Gastrocnemius medialis (tissue), 4 donors: Measurements from ENCODE around the gene NRSN1. TPM values are rescaled to one million over a fixed set of nuclear protein-coding genes. Genes with fewer than 3 reads are reported as not detected.

Experiments
- ATAC-seq, 2 donors: fragments of 150-250 bp; one replicate each; pipeline ENCODE4 v1.9.1; 2016
- DNase-seq, 2 donors: peaks; one replicate each; pipeline ENCODE4 v3.0.0-alpha.2; 2019
- H3K27ac ChIP-seq, 4 donors: fragments of 200-600 bp; sonication (generic); 1 replicate in 1 of 4; 2 replicates in 3 of 4; pipeline ENCODE4 v1.5.1; 2016 to 2018; ENCODE audit warnings: mild to moderate bottlenecking in 2 of 4, moderate library complexity in 1 of 4
- H3K27me3 ChIP-seq, 3 donors: fragments of 200-600 bp; sonication (generic) in 2 of 3; 1 replicate in 1 of 3; 2 replicates in 2 of 3; pipeline versions ENCODE4 v1.5.1 to v1.6.0; 2016 to 2019; ENCODE audit warnings: mild to moderate bottlenecking in 1 of 3, moderate library complexity in 1 of 3
- H3K36me3 ChIP-seq, 2 donors: fragments of 200-600 bp; sonication (generic) in 1 of 2; one replicate each; pipeline ENCODE4 v1.5.1; 2017 to 2018
- H3K4me1 ChIP-seq, 2 donors: fragments of 200-600 bp; sonication (generic) in 1 of 2; one replicate each; pipeline ENCODE4 v1.5.1; 2016 to 2017; ENCODE audit warnings: mild to moderate bottlenecking in 2 of 2
- H3K4me3 ChIP-seq, 4 donors: fragments of 200-600 bp; sonication (generic) in 3 of 4; 1 replicate in 1 of 4; 2 replicates in 3 of 4; pipeline ENCODE4 v1.5.1; 2016 to 2019; ENCODE audit warnings: mild to moderate bottlenecking in 2 of 4
- H3K9me3 ChIP-seq, 3 donors: fragments of 200-600 bp; sonication (generic) in 2 of 3; 1 replicate in 1 of 3; 2 replicates in 2 of 3; pipeline ENCODE4 v1.5.1; 2016 to 2019
- POLR2A ChIP-seq, 2 donors: fragments of 450-650 bp; IDR thresholded peaks; one replicate each; pipeline ENCODE4 v1.6.1; 2017; ENCODE audit warnings: antibody characterized with exemption in 2 of 2, mild to moderate bottlenecking in 2 of 2, moderate library complexity in 2 of 2
- in situ Hi-C, 4 donors: fragments of 200-750 bp; cut with MboI; loops; one replicate each; pipeline versions ENCODE4 v1.15.0 to v1.8.0; 2017; ENCODE audit warnings: low sequenced_read_pairs in 4 of 4
- intact Hi-C: fragments of 100-400 bp; cut with DNase I; formaldehyde crosslinking; loops from one replicate; pipeline ENCODE4 v1.15.1; 2023; ENCODE audit warnings: low total_unique reads
- total RNA-seq, 4 donors: library from RNA; depleted of rRNA; stranded (reverse); fragments of >200 nt; gene quantifications; one replicate each; pipeline versions ENCODE4 v1.1.0 to v1.2.3, GENCODE V29; 2016
- TF ChIP-seq, protein P1 (sequence below), 5 experiments: fragments of 450-650 bp in 3 of 5; fragments of 200-600 bp in 2 of 5; sonication (generic) in 2 of 5; IDR thresholded peaks in 4 of 5; conservative IDR thresholded peaks in 1 of 5; 1 replicate in 4 of 5; 2 replicates in 1 of 5; pipeline ENCODE4 v1.5.1; 2016 to 2019; ENCODE audit warnings: antibody characterized with exemption in 5 of 5, mild to moderate bottlenecking in 3 of 5, moderate library complexity in 3 of 5

The NRSN1 gene
- total RNA-seq, 4 donors from 2014 or later, result not detected

DNA sequence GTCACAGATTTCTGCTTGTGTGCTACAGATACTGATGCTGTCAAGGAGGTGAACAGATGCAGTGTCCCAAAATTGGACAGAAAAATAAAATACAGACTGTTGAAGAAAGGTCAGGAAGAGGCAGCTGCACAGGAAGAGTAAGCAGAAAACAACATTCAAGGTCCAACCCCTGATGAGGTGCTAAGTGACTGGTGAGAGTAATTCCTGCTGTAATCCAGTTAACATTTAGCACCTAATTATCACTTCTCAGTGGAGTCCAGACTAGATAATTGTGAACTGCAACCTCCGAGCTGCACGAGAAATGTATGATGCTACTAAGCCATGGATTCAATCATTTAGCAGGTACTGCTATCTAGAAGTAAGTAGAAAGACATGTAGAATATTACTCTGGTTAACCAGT lies 36.3 kb upstream of the NRSN1 start:
- Histone ChIP-seq H3K27me3 (no peaks in the 10 kb centered on the region), H3K36me3 (no peaks in the 10 kb centered on the region), H3K9me3 (no peaks in the 10 kb centered on the region), H3K27ac (no peak overlapping the region), H3K4me3 (no peak overlapping the region), H3K4me1 (no peaks in the 10 kb centered on the region)
- ATAC-seq (no peak), DNase-seq (no peak)
- in situ Hi-C loops, result no loop called here
- intact Hi-C loops, result no loop called here
- TF ChIP-seq POLR2A (IDR thresholded peaks at IDR 0.05), result no peak
- TF ChIP-seq, protein P1, sequence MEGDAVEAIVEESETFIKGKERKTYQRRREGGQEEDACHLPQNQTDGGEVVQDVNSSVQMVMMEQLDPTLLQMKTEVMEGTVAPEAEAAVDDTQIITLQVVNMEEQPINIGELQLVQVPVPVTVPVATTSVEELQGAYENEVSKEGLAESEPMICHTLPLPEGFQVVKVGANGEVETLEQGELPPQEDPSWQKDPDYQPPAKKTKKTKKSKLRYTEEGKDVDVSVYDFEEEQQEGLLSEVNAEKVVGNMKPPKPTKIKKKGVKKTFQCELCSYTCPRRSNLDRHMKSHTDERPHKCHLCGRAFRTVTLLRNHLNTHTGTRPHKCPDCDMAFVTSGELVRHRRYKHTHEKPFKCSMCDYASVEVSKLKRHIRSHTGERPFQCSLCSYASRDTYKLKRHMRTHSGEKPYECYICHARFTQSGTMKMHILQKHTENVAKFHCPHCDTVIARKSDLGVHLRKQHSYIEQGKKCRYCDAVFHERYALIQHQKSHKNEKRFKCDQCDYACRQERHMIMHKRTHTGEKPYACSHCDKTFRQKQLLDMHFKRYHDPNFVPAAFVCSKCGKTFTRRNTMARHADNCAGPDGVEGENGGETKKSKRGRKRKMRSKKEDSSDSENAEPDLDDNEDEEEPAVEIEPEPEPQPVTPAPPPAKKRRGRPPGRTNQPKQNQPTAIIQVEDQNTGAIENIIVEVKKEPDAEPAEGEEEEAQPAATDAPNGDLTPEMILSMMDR (IDR thresholded peaks at IDR 0.05 in 4 of 5, conservative IDR thresholded peaks at IDR 0.05 in 1 of 5), result no peak

DNA sequence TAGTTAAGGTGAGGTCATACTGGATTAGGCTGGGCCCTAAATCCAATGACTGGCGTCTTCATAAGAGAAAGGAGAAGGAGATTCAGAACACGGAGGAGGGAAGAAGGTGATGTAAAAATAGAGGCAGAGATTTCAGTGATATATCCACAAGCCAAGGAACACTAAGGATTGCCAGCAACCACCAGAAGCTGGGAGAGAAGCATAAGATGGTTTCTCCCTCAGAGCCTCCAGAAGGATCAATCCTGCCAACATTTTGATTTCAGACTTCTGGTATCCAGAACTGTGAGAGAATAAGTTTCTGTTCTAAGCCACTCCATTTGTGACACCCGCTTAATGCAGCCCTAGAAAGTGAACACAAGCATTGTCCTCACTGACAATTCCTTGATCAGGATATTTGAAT lies 33.6 kb upstream of the NRSN1 start:
- H3K4me1 ChIP-seq, result no peaks in the 10 kb centered on the region
- no peaks in the 10 kb centered on the region for H3K36me3 ChIP-seq
- H3K27me3 ChIP-seq, result no peaks in the 10 kb centered on the region
- no peak for TF ChIP-seq POLR2A (IDR thresholded peaks at IDR 0.05)
- TF ChIP-seq, protein P1 (IDR thresholded peaks at IDR 0.05 in 4 of 5, conservative IDR thresholded peaks at IDR 0.05 in 1 of 5), result no peak
- no peak overlapping the region for H3K4me3 ChIP-seq
- no peaks in the 10 kb centered on the region for H3K9me3 ChIP-seq
- intact Hi-C loops, result no loop called here
- in situ Hi-C loops, result no loop called here
- ATAC-seq, result no peak
- H3K27ac ChIP-seq, result no peak overlapping the region
- DNase-seq, result no peak

DNA sequence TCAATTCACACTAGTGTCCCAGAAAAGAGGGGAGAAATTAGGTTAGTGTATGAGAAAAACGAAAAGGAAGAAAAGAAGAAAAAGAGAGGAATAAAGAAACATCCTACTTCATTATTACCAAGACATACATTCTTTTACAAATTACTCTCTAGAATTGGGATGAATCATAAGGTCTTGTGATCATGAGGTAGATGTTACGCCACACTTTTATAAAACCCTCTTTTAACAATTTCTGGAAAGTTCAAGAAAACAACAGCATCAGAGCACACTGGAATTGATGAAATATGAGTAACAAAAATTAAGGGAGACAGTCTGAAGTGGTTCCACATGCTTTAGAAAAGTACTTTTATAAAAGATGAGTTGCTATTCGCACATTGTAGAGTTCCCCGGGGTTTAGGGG lies 32.6 kb upstream of the NRSN1 start:
- no peaks in the 10 kb centered on the region for H3K9me3 ChIP-seq
- in situ Hi-C loops (no loop called here), intact Hi-C loops (no loop called here)
- no peak overlapping the region for H3K4me3 ChIP-seq
- no peaks in the 10 kb centered on the region for H3K27me3 ChIP-seq
- no peaks in the 10 kb centered on the region for H3K4me1 ChIP-seq
- ATAC-seq (no peak), DNase-seq (no peak)
- H3K27ac ChIP-seq, result no peak overlapping the region
- TF ChIP-seq POLR2A (IDR thresholded peaks at IDR 0.05), result no peak
- TF ChIP-seq, protein P1 (IDR thresholded peaks at IDR 0.05 in 4 of 5, conservative IDR thresholded peaks at IDR 0.05 in 1 of 5), result no peak
- H3K36me3 ChIP-seq, result no peaks in the 10 kb centered on the region

DNA sequence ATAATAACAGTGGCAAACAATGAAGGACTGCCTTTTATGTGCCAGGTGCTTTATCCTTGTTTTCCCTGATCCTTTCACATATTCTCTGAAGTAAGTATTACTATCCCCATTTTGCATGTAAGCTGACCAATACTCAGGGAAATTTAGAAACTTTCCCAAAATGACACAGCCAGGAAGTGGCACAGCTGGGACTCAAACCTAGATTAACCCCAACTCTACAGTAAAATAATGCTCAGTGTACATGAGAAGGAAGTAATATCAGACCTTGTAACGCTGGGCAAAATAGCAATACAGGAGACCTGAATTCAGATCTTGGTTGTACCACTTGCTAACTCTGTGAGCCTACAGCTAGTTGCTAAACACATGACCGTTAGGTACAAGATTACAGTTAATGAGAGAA lies 26.8 kb upstream of the NRSN1 start:
- ATAC-seq (no peak), DNase-seq (no peak)
- no peaks in the 10 kb centered on the region for H3K36me3 ChIP-seq
- H3K4me3 ChIP-seq, result no peak overlapping the region
- no peak overlapping the region for H3K27ac ChIP-seq
- H3K27me3 ChIP-seq, result no peaks in the 10 kb centered on the region
- H3K9me3 ChIP-seq, result no peaks in the 10 kb centered on the region
- H3K4me1 ChIP-seq, result no peaks in the 10 kb centered on the region
- TF ChIP-seq POLR2A (IDR thresholded peaks at IDR 0.05), result no peak
- TF ChIP-seq, protein P1 (IDR thresholded peaks at IDR 0.05 in 4 of 5, conservative IDR thresholded peaks at IDR 0.05 in 1 of 5), result no peak
- intact Hi-C loops, result no loop called here
- in situ Hi-C loops, result no loop called here

DNA sequence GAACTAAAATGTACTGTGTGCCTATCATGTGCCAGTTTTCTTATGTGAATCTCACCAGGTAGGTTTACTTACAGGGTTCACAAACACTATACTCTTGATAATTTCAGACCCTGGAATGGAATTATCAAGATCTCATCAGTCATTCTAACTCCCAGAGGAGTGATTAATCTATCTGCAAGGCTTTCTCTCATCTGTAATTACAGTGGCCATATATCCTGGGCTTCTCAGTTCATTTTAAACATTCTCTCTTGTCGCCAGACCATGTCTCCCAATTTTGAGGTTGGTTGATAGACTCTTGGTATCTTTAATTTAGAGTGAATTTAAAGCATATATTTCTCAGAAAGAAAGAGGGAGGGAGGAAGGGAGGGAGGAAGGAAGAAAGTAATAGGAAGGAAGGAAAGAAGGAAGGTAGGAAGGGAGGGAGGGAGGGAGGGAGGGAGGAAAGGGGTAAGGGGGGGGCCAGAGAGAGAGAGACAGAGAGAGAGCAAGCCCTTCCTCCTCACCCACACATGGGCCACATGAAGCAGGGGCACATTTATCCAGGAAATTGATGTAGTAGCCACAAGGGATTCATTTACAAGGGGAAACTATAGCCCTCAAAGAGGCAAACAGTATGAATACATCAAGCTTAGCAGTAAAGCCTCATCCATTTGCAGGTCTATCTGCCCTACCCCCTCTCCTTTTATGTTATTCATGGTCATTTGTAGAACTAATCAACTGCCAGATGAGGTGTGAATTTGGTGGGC lies 25.8 kb upstream of the NRSN1 start:
- Histone ChIP-seq H3K4me1 (no peaks in the 10 kb centered on the region), H3K27me3 (no peaks in the 10 kb centered on the region), H3K9me3 (no peaks in the 10 kb centered on the region), H3K4me3 (no peak overlapping the region), H3K27ac (no peak overlapping the region), H3K36me3 (no peaks in the 10 kb centered on the region)
- no peak for DNase-seq
- TF ChIP-seq, protein P1 (IDR thresholded peaks at IDR 0.05 in 4 of 5, conservative IDR thresholded peaks at IDR 0.05 in 1 of 5), result no peak
- TF ChIP-seq POLR2A (IDR thresholded peaks at IDR 0.05), result no peak
- intact Hi-C loops (no loop called here), in situ Hi-C loops (no loop called here)
- no peak for ATAC-seq
